ENCODE measurements around the gene KRT7.

Gene KRT7

GRCh38 chr12:52210186-52210924 is 22.7 kb upstream of the KRT7 start:
- no peak overlapping the region for H3K9ac ChIP-seq (ENCODE audit: low read depth, low read length)
- no peaks in the 10 kb centered on the region for H3K9me3 ChIP-seq (ENCODE audit: control insufficient read depth, insufficient read depth, low read length)
- no peaks in the 10 kb centered on the region for H3K27me3 ChIP-seq (ENCODE audit: control insufficient read depth, insufficient read depth, low read length)
- no peak overlapping the region for H3K4me3 ChIP-seq (ENCODE audit: low read depth, low read length)
- H3K36me3 ChIP-seq (ENCODE audit: control insufficient read depth, insufficient read depth, low read length), result no peaks in the 10 kb centered on the region
- no peaks in the 10 kb centered on the region for H3K4me1 ChIP-seq (ENCODE audit: control insufficient read depth, insufficient read depth, low read length)

GRCh38 chr12:52210925-52211650 is 22.0 kb upstream of the KRT7 start:
- H3K9ac ChIP-seq (ENCODE audit: low read depth, low read length), result no peak overlapping the region
- H3K4me1 ChIP-seq (ENCODE audit: control insufficient read depth, insufficient read depth, low read length), result no peaks in the 10 kb centered on the region
- no peaks in the 10 kb centered on the region for H3K9me3 ChIP-seq (ENCODE audit: control insufficient read depth, insufficient read depth, low read length)
- H3K4me3 ChIP-seq (ENCODE audit: low read depth, low read length), result no peak overlapping the region
- no peaks in the 10 kb centered on the region for H3K36me3 ChIP-seq (ENCODE audit: control insufficient read depth, insufficient read depth, low read length)
- no peaks in the 10 kb centered on the region for H3K27me3 ChIP-seq (ENCODE audit: control insufficient read depth, insufficient read depth, low read length)

GRCh38 chr12:52211716-52212585 is 21.1 kb upstream of the KRT7 start:
- Histone ChIP-seq H3K4me1 (ENCODE audit: control insufficient read depth, insufficient read depth, low read length) (no peaks in the 10 kb centered on the region), H3K36me3 (ENCODE audit: control insufficient read depth, insufficient read depth, low read length) (no peaks in the 10 kb centered on the region), H3K9me3 (ENCODE audit: control insufficient read depth, insufficient read depth, low read length) (no peaks in the 10 kb centered on the region), H3K4me3 (ENCODE audit: low read depth, low read length) (no peak overlapping the region), H3K27me3 (ENCODE audit: control insufficient read depth, insufficient read depth, low read length) (no peaks in the 10 kb centered on the region), H3K9ac (ENCODE audit: low read depth, low read length) (no peak overlapping the region)

- Histone ChIP-seq H3K27me3 (ENCODE audit: control insufficient read depth, insufficient read depth, low read length) (no peaks in the 10 kb centered on the region), H3K9ac (ENCODE audit: low read depth, low read length) (no peak overlapping the region), H3K4me3 (ENCODE audit: low read depth, low read length) (no peak overlapping the region), H3K4me1 (ENCODE audit: control insufficient read depth, insufficient read depth, low read length) (no peaks in the 10 kb centered on the region), H3K9me3 (ENCODE audit: control insufficient read depth, insufficient read depth, low read length) (no peaks in the 10 kb centered on the region), H3K36me3 (ENCODE audit: control insufficient read depth, insufficient read depth, low read length) (no peaks in the 10 kb centered on the region)
These were observed 20.1 kb upstream of the KRT7 start for GRCh38 chr12:52212701-52213563.

GRCh38 chr12:52213564-52214420 is 19.3 kb upstream of the KRT7 start:
- Histone ChIP-seq H3K9me3 (ENCODE audit: control insufficient read depth, insufficient read depth, low read length) (no peaks in the 10 kb centered on the region), H3K36me3 (ENCODE audit: control insufficient read depth, insufficient read depth, low read length) (no peaks in the 10 kb centered on the region), H3K9ac (ENCODE audit: low read depth, low read length) (no peak overlapping the region), H3K4me3 (ENCODE audit: low read depth, low read length) (no peak overlapping the region), H3K27me3 (ENCODE audit: control insufficient read depth, insufficient read depth, low read length) (no peaks in the 10 kb centered on the region), H3K4me1 (ENCODE audit: control insufficient read depth, insufficient read depth, low read length) (no peaks in the 10 kb centered on the region)

- Histone ChIP-seq H3K4me1 (ENCODE audit: control insufficient read depth, insufficient read depth, low read length) (no peaks in the 10 kb centered on the region), H3K9ac (ENCODE audit: low read depth, low read length) (no peak overlapping the region)
These were observed 18.6 kb upstream of the KRT7 start for GRCh38 chr12:52214421-52214802.

GRCh38 chr12:52215587-52216031 is 17.4 kb upstream of the KRT7 start:
- no peaks in the 10 kb centered on the region for H3K27me3 ChIP-seq (ENCODE audit: control insufficient read depth, insufficient read depth, low read length)
- no peak overlapping the region for H3K9ac ChIP-seq (ENCODE audit: low read depth, low read length)
- no peaks in the 10 kb centered on the region for H3K4me1 ChIP-seq (ENCODE audit: control insufficient read depth, insufficient read depth, low read length)
- H3K9me3 ChIP-seq (ENCODE audit: control insufficient read depth, insufficient read depth, low read length), result no peaks in the 10 kb centered on the region
- no peaks in the 10 kb centered on the region for H3K36me3 ChIP-seq (ENCODE audit: control insufficient read depth, insufficient read depth, low read length)
- H3K4me3 ChIP-seq (ENCODE audit: low read depth, low read length), result no peak overlapping the region

More at GRCh38 chr12:52214421-52214802, 18.6 kb upstream of the KRT7 start:
- no peaks in the 10 kb centered on the region for H3K27me3 ChIP-seq (ENCODE audit: control insufficient read depth, insufficient read depth, low read length)
- H3K9me3 ChIP-seq (ENCODE audit: control insufficient read depth, insufficient read depth, low read length), result no peaks in the 10 kb centered on the region
- H3K4me3 ChIP-seq (ENCODE audit: low read depth, low read length), result no peak overlapping the region
- H3K36me3 ChIP-seq (ENCODE audit: control insufficient read depth, insufficient read depth, low read length), result no peaks in the 10 kb centered on the region

- no peak overlapping the region for H3K4me3 ChIP-seq (ENCODE audit: low read depth, low read length)
- H3K9ac ChIP-seq (ENCODE audit: low read depth, low read length), result no peak overlapping the region
- H3K27me3 ChIP-seq (ENCODE audit: control insufficient read depth, insufficient read depth, low read length), result no peaks in the 10 kb centered on the region
- no peaks in the 10 kb centered on the region for H3K4me1 ChIP-seq (ENCODE audit: control insufficient read depth, insufficient read depth, low read length)
- H3K9me3 ChIP-seq (ENCODE audit: control insufficient read depth, insufficient read depth, low read length), result no peaks in the 10 kb centered on the region
- no peaks in the 10 kb centered on the region for H3K36me3 ChIP-seq (ENCODE audit: control insufficient read depth, insufficient read depth, low read length)
These were observed 16.9 kb upstream of the KRT7 start for GRCh38 chr12:52216100-52216499.

- Histone ChIP-seq H3K36me3 (ENCODE audit: control insufficient read depth, insufficient read depth, low read length) (no peaks in the 10 kb centered on the region), H3K4me1 (ENCODE audit: control insufficient read depth, insufficient read depth, low read length) (no peaks in the 10 kb centered on the region), H3K9ac (ENCODE audit: low read depth, low read length) (no peak overlapping the region), H3K9me3 (ENCODE audit: control insufficient read depth, insufficient read depth, low read length) (no peaks in the 10 kb centered on the region), H3K27me3 (ENCODE audit: control insufficient read depth, insufficient read depth, low read length) (no peaks in the 10 kb centered on the region), H3K4me3 (ENCODE audit: low read depth, low read length) (no peak overlapping the region)
These were observed 16.2 kb upstream of the KRT7 start for GRCh38 chr12:52216807-52217206.

- H3K9ac ChIP-seq (ENCODE audit: low read depth, low read length), result no peak overlapping the region
- no peaks in the 10 kb centered on the region for H3K36me3 ChIP-seq (ENCODE audit: control insufficient read depth, insufficient read depth, low read length)
- H3K4me1 ChIP-seq (ENCODE audit: control insufficient read depth, insufficient read depth, low read length), result no peaks in the 10 kb centered on the region
- no peak overlapping the region for H3K4me3 ChIP-seq (ENCODE audit: low read depth, low read length)
- no peaks in the 10 kb centered on the region for H3K9me3 ChIP-seq (ENCODE audit: control insufficient read depth, insufficient read depth, low read length)
- H3K27me3 ChIP-seq (ENCODE audit: control insufficient read depth, insufficient read depth, low read length), result no peaks in the 10 kb centered on the region
These were observed 15.8 kb upstream of the KRT7 start for GRCh38 chr12:52217223-52217622.

Measured in iPS-15b (cell line).